NCI-H2171 (cell line): Measurements from ENCODE around the gene KHDRBS1.
"Not testable (repeated sequence)": the region's sequence is repeated elsewhere in the genome, so short reads cannot be mapped to it uniquely, and the experiment has no call there.

Experiments
- DNase-seq: peaks from one replicate; lab custom pipeline; 2025; lab: John Stamatoyannopoulos, UW

The KHDRBS1 gene

DNA sequence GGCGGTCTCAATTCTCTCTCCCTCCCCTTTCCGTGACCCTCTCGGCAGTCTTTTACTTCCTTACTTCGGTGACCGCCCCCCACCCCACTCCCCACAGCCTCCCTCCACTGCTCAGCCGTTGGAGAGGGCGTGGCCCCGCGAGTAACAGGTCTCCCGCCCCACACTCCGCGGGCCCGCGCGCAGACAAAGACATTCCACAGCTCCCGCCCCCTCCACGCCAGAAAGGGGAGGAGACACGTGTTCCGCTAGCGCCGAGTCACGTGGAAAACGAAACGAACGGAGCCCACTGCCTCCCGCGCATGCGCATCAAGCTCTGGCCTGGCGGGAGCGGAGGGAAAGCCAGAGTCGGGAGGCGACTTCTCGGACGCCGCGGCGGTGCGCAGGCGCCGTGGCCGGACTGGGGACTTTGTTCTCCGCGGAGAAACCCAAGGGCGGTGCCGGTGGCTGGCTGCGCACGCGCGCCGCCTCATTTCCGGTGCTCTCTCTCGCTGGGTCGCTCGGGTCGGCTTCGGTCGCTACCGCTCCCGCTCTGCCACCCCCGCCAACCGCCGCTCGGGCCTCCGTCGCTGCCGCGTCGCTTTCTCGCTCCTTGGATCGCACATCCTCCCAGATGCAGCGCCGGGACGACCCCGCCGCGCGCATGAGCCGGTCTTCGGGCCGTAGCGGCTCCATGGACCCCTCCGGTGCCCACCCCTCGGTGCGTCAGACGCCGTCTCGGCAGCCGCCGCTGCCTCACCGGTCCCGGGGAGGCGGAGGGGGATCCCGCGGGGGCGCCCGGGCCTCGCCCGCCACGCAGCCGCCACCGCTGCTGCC lies at the start of gene KHDRBS1:
Gene KHDRBS1 (plus strand): TSS at position 483 of the 813 bp plus-strand sequence. CDS start 128 bp downstream, at position 611.
- DNase-seq, result peak; percentile 97

DNA sequence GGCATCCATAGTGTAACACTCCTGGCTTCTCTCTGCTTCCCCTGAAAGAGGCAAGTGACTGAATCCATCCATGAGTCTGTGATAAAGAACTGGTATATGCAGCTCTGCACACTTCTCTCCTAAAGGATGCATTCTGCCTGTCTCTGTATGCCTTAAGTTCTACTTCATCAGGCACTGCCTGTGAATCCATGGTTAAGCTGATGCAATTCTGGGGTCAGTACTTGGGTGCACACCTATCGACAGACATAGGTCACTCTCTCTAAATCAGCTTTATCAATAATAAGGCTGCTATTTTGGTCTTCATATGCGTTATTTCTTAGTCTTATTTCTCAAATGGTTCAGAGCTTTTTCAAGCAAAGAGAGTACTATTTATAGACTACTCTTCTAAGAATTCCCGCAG lies 42.8 kb upstream of the KHDRBS1 start:
- DNase-seq, result no peak

GRCh38 chr1:31976401-31976800 lies 37.3 kb upstream of the KHDRBS1 start:
- DNase-seq, result no peak

DNA sequence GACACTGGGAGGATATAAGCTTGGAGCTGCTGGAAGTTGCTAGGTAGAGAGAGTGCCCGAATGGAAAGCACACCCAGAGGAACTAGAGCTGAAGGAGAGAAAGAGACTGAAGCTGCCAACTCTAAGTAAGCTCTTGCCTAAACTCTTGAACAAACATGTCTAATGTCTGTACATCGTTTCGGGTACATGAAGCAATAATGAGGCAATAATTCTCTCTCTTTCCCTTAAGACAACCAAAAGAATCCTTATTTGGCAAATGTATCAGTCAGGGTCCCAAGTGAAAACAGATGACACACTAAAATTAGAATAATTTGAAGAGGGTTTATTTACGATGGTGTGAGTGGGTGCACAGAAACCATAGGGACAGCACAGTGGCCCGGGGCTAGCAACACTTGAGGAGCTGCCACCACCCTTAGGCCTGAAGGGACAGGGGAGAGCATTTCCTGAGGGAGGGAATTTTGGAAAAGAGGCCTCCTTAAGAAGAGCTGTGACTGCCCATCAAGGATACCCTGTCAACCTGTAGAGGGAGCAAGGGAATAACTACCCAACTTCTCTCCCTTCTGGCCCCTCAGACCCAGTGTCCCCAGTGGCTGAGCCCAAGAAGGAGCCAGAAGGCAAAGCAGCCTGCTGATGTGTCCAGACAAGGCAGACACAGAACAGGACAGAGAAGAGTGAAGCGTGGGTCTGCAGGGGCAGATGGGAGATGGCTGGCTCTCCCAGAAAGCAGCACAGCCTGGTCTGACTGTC lies 36.1 kb upstream of the KHDRBS1 start:
- no peak for DNase-seq

DNA sequence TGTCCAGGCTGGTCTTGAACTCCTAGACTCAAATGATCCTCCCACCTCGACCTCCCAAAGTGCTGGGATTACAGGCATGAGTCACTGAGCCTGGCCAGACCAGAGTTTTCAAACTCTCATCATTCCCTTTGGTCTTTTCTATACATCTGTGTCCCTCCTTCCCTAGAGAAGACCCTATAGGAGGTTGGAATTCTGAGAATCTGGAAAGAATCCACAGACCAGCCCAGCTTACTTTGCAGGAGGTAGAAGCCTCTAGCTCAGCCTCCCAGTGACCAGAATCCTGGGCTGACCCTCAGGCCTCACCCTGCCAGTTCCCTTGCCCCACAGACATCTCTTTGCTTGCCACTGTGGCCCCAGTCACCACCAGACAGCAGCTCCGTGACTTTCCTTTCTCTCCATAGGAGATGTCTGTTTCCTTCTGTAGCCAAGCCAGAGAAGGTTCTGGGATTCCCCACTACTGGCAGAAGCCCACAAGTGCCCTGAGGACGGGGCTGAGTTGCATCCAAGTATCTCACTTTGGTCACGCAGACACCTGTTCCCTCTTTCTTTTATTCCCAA lies 34.7 kb upstream of the KHDRBS1 start:
- no peak for DNase-seq

GRCh38 chr1:31980835-31981455 lies 32.7 kb upstream of the KHDRBS1 start:
- no peak for DNase-seq

DNA sequence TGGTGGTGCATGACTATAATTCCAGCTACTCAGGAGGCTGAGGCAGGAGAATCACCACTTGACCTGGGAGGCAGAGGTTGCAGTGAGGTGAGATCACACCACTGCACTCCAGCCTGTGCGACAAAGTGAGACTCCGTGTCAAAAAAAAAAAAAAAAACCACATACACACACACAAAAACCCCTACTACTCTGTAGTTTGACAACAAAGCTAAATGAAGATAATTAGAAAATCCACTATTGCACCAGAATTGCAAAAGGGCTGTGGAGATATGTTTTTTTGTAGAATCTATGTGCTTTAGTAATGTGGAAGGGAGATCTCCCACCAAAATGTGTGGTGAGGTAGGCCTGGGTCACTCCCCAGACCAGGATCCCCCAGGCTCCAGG lies 32.2 kb upstream of the KHDRBS1 start:
- no peak for DNase-seq

DNA sequence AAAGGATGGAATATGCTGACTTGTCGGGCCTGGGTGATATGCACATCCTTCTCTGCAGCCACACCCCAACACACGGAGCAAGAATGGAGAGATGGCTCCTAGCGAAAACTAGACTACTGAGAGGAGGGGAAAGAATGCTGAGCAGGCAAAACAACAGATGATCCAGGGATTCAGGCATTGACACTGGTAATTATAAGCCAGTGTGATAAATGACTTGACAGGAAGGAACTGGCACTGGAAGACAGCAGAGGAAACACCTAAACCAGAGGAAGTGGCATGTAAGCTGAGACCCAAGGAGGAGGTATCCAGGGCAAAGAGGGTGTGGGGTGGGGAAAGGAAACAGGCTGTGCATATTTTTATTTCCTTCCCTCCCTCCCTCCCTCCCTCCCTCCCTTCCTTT lies 31.7 kb upstream of the KHDRBS1 start:
- peak; percentile 23 for DNase-seq

- no peak for DNase-seq
Measured at GRCh38 chr1:31984419-31985347, 29.0 kb upstream of the KHDRBS1 start.

DNA sequence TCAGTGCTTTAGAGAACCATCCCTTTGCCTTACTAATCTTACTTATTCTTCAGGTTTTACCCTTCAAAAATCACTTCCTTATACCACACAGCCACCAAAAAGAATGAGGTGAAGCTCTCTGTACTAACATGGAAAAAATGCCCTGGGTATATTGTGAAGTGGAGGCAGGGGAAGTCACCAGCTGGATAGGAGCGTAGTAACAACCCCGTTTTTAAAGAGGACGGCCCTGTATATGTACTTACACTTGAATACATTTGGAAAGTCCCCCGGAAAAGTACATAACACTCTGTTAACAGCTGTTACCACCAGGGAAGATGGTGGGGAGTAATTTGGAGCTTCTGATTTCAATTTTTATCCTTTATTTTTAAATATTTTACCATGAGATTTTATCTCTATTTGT lies 28.2 kb upstream of the KHDRBS1 start:
- DNase-seq, result no peak

- DNase-seq, result no peak
Measured at GRCh38 chr1:31987135-31987619, 26.5 kb upstream of the KHDRBS1 start.

DNA sequence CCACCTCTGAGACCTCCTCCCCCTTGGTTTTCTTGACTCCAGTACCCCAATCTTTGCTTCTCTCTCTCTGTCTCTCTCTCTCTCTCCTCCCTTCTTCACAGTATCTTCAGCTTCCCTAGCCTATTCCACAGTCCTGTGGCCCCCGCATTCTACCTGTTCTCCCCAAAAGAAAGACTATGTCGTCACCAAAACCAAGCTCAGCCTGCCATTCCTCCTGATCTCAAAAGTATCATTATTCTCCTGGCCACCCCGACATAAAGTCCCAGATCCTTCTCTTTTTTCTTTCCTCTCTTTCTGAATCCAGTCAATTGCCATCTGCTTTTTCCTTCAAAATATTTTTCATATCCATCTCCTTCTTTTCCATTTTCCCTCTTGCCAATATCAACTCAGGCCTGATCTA lies 23.7 kb upstream of the KHDRBS1 start:
- DNase-seq, result no peak

DNA sequence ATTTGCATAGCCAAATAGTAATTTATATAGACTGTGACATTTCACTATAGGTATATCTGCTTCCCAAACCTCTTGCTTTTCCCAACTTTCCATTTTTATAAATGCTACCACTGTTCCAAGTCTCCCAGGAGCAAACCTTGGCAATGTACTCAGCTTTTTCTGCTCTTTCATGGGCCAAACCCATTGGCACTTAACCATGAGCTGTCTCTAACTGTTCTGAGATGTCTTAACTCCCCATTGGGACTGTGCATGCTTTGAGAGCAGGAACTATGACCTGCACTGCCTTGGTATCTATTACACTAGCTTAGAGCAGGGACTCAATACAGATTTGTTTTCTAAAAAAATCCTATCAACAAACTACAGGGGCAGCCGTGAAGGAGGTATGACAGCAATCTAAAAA lies 22.5 kb upstream of the KHDRBS1 start:
- no peak for DNase-seq

GRCh38 chr1:31995263-31995662 lies 18.4 kb upstream of the KHDRBS1 start:
- no peak for DNase-seq

DNA sequence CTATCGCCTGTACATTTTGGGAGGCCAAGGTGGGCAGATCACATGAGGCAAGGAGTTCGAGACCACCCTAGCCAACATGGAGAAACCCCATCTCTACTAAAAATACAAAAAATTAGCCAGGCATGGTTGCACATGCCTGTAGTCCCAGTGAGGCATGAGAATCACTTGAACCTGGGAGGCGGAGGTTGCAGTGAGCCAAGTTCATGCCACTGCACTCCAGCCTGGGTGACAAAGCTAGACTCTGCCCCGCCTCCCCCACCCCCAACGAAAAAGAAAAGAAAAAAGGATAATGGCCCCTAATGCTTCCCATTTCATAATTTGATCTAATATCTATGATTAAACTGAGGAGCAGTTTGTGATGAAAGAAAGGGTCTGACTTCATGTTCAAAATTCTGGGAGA lies 17.5 kb upstream of the KHDRBS1 start:
- DNase-seq, result not testable (repeated sequence)

- no peak for DNase-seq
Measured at GRCh38 chr1:32001863-32002262, 11.8 kb upstream of the KHDRBS1 start.

- DNase-seq, result not testable (repeated sequence)
Measured at GRCh38 chr1:32002285-32002684, 11.4 kb upstream of the KHDRBS1 start.

- DNase-seq, result no peak
Measured at GRCh38 chr1:32005522-32005921, 8.1 kb upstream of the KHDRBS1 start.

- DNase-seq, result no peak
Measured at GRCh38 chr1:32007591-32007940, 6.1 kb upstream of the KHDRBS1 start.

DNA sequence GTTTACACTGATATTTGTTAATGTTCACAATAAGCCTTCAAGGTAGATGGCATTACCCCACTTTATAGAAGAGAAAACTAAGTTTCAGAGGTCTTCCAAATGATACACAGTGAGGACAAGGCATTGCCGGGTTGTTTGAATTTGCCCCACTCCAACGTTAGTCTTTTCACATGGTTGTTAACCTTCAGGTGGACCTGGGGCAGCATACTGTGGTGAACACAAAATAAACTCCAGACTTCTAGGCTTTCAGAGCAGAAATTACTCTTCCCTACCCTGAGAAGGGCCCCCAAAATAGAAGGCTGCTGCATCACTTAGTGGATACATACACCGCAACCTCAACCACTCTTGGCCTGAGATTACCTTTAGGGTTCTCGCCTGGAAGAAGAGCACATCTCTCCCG lies 3.4 kb upstream of the KHDRBS1 start:
- no peak for DNase-seq

DNA sequence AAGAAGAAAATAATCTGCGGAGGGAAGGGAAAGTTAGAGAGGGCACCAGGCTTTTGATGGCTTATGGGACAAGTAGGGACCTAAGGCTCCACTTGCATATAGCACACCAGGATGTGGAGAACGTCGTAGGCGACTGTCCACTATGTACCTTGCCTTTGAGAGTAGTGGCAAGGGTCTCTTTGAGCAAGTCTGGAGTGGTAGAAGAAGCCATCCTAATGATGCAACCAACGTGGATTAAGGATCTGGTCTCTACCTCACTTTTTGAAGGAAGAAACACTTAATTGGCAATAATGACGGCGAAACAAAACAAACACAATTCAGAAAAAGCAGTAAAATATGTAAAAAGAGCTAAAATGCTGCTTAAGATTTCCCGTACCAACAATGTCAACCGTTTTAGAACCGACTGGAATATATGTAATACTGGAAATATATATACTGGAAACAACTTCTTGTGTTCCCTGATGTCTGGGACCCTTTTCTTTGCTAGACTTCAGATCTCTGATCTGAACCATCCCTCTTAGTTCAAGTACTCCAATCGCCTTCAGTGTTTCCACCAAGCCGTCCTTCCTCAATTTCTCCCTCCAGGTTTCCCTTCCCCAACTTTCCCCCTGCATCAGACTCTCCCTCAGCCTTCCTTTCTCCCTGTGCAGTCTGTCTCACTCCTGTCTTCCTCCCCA lies 821 bp upstream of the KHDRBS1 start:
- no peak for DNase-seq
